HG02943 (cell line): Measurements from ENCODE around the gene ZNF229.
"Not testable (repeated sequence)": the region's sequence is repeated elsewhere in the genome, so short reads cannot be mapped to it uniquely, and the experiment has no call there.

ENCODE experiments used
- ATAC-seq: cut with Tn5 transposase; IDR thresholded peaks from one replicate; pipeline ENCODE4 v1.9.1; 2021; ENCODE audit warnings: mild to moderate bottlenecking, low read depth, moderate library complexity; ENCODE audit not compliant: unreplicated experiment

ZNF229 gene

DNA sequence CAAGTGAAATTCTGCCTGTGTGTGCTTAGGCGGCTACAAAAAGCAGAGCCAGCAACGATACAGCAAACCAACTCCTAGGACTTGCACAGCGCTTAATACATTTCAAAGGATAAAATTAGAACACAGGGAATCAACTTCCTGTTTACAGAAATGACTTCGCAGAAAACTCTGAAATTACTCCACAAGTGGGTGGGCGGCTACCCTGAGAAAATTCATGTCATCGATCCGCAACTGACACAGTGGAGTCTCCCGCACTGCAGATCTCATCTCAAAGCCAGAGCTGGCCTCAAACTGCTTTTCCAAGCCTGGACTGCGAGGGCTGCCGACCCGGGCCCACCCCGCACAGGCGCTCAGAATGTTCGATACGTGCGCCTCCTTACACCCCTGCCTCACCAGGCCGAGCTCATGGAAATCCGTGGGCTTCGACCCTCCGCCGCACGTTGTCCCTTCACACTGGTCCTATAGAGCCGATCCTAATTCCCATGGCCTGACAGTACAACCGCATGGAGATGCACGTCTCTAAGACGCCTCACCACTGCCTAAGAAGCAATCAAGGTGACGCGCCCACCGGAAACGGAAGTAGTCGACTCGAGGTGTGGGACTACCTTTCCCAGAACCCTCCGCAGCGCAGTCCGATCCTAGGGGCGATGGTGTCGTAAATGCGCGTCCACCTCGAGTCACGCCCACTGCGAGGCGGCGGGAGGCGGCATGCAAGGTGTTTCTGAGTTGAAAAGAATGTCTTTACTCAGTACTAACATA lies at the start of gene ZNF229:
Gene ZNF229, minus strand, starts transcription at position 557 of the 759 bp plus-strand sequence. CDS start 5,625 bp downstream, outside the sequence.
- no peak for ATAC-seq

DNA sequence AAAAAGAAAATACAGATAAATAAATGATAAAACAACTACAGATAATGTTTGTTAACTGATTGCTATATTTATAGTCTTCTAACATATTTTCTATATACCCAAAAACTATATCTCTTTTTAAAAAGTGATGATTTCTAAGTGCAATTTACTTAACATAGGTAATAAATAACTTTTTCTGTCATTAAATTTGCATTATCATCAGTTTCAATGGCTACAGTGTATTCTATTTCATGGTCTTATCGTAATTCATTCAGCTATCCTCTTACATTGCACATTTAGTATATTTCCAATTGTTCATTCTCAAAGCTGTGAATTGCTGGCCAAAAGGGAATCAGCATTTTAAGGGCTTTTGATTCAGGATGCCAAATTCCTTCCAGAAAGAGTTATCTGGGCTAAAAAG lies 48.4 kb upstream of the ZNF229 start:
- ATAC-seq: no peak

DNA sequence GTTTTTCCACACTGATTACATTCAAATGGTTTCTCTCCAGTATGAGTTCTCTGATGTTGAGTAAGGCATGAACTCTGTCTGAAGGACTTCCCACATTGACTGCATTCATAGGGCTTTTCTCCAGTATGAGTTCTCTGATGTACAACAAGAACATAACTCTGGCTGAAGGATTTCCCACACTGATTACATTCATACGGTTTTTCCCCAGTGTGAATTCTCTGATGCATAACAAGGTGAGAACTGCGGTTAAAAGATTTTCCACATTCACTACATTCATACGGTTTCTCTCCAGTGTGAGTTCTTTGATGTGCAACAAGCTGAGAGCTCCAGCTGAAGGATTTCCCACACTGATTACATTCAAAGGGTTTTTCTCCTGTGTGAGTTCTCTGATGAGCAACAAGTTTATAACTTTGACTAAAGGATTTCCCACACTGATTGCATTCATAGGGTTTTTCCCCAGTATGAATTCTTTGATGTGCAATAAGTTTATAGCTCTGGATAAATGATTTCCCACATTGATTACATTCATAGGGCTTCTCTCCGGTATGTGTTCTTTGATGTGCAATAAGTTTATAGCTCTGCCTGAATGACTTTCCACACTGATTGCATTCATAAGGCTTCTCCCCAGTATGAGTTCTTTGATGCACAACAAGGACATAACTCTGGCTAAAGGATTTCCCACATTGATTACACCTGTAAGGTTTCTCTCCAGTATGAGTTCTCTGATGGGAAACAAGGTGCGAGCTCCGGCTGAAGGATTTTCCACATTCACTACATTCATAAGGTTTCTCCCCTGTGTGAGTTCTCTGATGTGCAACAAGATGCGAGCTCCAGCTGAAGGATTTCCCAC lies 28.5 kb upstream of the ZNF229 start:
- no peak for ATAC-seq

DNA sequence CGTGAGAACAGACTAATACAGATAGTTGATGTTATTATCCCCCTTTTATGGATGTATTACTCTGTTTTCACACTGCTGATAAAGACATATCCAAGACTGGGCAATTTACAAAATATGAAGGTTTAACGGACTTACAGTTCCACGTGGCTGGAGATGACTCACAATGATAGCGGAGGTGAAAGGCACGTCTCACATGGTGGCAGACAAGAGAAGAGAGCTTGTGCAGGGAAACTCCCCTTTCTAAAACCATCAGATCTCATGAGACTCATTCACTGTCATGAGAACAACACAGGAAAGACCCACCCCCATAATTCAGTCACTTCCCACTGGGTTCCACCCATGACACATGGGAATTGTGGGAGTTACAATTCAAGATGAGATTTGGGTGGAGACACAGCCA lies 20.5 kb upstream of the ZNF229 start:
- ATAC-seq: not testable (repeated sequence)

DNA sequence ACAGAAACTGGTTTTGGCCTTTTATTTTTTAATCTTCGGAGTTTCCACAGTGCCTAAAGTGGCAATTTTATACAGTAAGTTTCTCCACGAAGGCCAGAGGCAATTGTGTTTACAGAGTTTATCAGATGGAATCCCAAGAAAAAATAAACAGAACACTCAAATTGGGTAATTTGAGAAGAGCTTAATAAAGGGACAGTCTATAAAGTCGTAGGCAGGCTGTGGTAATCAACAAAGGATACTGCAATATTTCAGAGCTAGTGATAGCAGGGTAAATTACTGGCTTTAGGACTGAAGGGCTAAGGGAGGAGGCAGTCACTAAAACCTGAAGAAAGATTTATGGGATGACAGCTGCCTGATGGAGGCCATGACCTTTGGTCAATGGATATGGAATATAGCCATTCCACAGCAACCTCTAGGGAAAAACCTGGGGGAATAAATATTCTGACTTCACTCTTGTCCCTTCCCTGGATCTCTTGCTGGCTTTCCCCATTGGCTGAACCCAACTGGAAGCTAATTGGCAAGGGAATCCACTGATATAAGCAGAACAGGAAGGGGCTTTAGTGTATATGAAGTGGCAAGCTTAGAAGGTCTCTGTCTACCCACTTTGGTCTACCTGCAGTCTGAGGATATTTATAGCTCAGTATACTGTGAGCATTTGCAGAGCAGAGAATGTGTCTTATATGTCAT lies 14.5 kb upstream of the ZNF229 start:
- not testable (repeated sequence) for ATAC-seq

DNA sequence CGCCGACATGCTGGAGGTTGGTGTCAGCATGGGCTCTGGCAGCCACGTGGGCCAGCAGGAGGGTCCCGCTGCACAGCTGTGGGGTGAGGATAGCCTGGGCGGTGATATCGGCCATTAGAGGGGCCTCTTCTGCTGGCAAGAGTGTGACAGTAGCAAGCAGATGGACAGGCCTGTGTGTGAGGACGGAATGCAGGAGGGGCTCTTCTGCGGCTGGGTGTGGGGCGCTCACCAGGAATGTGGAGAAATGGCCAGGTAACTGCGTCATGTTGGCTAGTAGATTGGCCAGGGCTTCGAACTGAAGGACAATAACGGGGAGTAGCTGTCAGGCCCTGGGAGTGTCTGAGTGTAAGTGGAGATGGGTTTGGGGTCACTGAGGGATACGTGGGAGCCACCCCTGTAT lies 7.7 kb upstream of the ZNF229 start:
- ATAC-seq: not testable (repeated sequence)

DNA sequence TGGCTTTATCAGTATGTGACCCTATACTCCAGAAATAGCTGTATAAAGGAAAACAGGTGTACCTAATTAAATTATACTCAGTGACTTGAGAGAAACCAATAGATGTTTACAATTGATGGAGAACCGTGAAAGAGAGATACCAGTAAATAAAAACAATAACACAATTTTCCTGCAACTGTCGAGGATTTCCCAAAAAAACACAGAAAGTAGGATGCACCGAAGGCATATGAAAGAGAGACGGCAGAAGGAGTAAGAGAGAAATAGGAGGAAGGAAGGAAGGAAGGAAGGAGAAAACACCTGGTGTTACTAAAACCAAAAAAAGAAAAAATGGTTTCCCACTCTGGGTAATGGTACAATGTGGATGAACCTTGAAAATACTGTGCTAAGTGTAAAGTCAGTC lies 6.8 kb upstream of the ZNF229 start:
- ATAC-seq: no peak

DNA sequence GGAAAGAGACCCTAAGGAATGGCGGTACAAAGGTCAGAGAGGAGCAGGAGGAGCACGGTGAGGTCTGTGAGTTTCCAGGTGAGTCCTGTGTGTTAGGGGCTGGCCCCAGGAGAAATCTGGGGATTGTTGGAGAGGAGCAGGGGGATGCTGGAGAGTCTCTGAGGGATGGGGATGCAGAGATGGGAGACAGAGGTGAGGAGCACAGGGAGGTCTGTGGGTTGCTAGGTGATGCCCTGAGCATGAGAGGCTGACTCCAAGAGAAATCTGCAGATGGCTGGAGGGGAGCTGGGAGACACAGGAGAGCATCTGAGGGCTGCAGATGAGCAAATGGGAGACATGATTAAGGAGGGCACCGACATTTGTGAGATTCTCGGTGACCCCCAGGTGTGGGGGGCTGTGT lies 4.1 kb upstream of the ZNF229 start:
- no peak for ATAC-seq

DNA sequence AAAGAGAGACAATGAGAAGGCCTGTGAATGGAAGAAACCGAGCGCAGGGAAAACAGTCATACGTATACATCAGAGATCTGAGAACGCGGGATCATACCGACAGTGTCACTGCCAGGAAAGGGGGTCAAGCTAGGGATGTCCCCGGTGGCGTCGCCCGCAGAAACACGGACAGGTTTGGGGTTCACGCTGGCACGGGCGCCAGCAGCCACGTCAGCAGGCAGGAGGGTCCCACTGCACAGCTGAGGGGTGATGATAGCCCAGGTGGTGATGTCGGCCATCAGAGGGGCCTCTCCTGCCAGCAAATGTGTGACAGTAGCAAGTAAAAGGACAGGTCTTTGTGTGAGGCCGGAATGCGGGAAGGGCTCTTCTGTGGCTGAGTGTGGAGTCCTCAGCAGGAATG lies 3.4 kb upstream of the ZNF229 start:
- ATAC-seq: no peak

DNA sequence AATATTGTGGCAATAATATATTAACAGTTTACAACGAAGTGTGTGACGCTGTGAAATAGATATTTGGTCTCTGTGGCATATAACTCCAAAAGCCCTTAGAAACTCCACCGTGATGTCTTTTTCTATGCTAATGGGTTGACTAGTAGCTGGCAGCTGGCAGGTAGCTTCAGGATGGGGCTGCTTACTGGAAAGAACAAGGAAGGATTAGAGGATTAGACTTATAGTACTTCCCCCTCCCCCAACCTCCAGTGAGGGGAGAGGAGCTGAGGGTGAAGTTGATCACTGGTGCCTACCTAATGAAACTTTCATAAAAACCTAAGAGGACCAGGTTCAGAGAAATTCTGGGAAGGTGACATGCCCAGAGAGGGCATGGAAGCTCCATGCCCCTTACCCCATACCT lies 9.8 kb downstream of the ZNF229 start:
- ATAC-seq: no peak

DNA sequence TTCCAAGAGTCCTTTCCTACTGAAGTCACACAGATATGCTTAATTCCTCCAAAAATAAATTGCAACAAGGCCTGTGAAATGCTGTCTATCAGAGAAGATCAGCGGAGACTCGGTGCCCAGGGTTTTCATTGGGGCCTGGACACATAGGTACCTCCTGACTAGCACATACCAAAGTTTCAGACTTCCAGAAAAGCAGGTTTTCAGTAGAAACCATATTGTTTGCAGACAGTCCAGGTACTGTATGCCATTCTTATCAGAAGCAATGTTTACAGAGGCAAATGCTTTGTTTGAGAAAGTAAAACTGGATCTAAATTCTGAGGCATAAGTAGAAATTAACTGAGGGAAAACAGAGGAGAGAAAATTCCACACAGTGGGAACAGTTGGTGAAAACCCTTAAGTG lies 12.8 kb downstream of the ZNF229 start:
- ATAC-seq: no peak

DNA sequence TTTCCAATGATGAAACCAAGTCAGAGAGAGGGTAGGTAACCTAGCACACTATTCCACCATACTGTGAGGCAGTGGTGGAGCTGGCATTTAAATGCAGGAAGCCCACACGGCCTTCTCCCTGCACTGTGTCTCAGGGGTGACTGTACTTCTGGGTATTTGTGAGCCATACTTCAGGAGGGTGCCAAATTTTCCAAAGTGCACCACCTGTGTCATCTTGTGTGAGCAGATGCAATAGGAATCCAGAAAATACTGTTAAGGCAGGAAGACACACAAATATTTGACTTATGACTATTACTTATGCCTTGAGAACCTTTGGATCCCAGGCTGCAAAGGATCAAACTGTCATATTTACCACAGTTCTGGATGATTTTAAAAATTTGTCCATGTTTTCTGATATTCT lies 17.3 kb downstream of the ZNF229 start:
- ATAC-seq: no peak

DNA sequence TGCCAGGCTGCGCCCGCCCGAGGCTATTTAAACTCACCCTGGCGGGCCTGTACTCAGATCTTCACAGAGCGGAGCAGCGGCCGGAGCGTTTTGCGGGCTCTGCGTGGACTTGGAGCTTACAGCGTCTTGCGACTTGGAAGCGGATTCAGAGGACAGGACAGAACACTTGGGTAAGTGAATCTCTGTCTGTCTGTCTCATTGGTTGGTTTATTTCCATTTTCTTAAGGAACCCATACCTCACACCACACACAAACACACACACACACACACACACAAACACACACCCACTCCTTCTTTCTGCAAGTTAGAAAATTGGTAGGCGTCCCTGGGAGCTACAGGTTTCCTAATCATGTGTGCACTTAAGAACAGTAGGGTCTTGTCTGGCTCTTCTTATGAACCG lies 32.7 kb downstream of the ZNF229 start:
- not testable (repeated sequence) for ATAC-seq

DNA sequence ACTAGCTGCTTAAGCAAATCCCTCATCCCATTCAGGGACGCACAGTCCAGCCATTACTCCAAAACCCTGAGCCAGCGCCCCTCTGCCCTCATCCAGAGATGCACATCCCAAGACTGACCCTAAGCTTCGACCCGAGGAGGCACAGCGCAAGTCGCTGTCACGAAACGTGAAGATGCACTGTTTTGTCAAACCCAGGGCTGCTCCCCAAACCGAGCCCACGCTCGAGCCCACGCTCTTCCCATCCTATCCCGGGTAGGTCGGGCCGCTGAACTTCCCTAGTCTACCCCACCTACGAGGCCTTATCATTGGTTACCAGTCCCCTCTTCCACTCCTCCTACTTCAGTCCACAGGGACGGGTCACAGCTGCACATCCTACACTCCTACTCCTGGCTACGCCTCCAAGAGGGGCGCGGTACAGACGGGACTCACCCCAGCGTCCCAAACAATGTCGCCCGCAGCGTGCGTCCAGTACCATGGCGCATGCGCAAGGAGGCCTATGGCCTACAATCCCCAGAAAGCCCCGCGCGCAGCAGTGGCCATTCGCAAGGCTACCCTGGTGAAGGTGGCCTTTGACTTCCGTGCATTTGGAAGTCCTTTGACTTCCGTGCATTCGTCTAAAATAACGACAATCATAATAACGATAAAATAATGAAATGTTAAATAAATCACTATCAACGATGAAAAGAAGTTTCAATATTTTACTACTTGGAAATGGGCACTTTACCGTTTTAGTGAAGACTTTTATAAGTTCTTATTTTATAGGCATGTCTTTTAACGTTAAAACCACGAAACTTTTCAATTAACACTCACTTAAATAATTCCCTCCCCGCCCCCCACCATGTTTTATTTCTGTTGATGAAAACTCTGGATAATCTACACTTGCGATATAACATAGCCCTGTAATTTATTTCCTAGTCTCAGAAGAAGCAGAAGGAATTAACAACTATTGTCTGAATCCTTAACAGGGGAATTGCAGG lies 46.8 kb downstream of the ZNF229 start, which contains the start of gene ZNF285:
Gene ZNF285, minus strand, starts transcription at position 470 of the 977 bp plus-strand sequence. CDS start 4,395 bp downstream, outside the sequence.
- ATAC-seq: no peak

DNA sequence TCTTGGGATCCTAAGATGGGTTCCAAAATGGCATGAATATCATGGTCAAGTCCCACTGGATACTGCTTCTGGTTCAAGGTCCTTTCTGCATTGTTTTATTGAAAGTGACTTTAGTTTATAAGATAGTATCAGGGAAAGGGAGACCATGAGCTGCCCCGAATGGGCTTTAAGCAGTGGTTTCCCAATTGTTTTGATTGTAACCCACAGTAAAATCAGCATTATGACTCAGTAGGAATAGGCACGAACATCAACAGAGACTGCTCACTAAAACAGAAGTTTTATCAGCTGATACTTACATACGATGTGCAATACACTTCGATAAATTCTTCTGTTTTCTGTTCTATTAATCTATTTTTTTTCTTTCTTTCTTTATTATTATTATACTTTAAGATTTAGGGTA lies 59.0 kb downstream of the ZNF229 start:
- ATAC-seq: not testable (repeated sequence)
